HG03442 (cell line): ENCODE data around the gene APOBEC3B.
"Not testable (repeated sequence)": the region's sequence is repeated elsewhere in the genome, so short reads cannot be mapped to it uniquely, and the experiment has no call there.

Experiments
- ATAC-seq: cut with Tn5 transposase; IDR thresholded peaks from one replicate; pipeline ENCODE4 v1.9.1; 2021; ENCODE audit warnings: mild to moderate bottlenecking, moderate library complexity; ENCODE audit not compliant: unreplicated experiment

The APOBEC3B gene

GRCh38 chr22:38950527-38951295 is 31.4 kb upstream of the APOBEC3B start:
- no peak for ATAC-seq

- ATAC-seq, result no peak
These were observed 30.4 kb upstream of the APOBEC3B start for GRCh38 chr22:38951734-38952133.

- ATAC-seq, result no peak
These were observed 29.7 kb upstream of the APOBEC3B start for GRCh38 chr22:38952281-38952993.

- ATAC-seq, result no peak
These were observed 29.1 kb upstream of the APOBEC3B start for GRCh38 chr22:38953091-38953490.

- peak; percentile 76 for ATAC-seq
These were observed 28.4 kb upstream of the APOBEC3B start for GRCh38 chr22:38953577-38954413.

GRCh38 chr22:38954414-38955043 is 27.6 kb upstream of the APOBEC3B start:
- ATAC-seq, result no peak

- ATAC-seq, result no peak
These were observed 26.8 kb upstream of the APOBEC3B start for GRCh38 chr22:38955250-38955905.

GRCh38 chr22:38955926-38956325 is 26.2 kb upstream of the APOBEC3B start:
- ATAC-seq, result no peak

GRCh38 chr22:38956551-38956950 is 25.6 kb upstream of the APOBEC3B start:
- no peak for ATAC-seq

GRCh38 chr22:38957046-38957770 is 24.9 kb upstream of the APOBEC3B start, which contains the start of gene APOBEC3A:
TSS of gene APOBEC3A (plus strand) at chr22:38957609. CDS start at chr22:38957692, 83 bp downstream.
- no peak for ATAC-seq

GRCh38 chr22:38957808-38958650 is 24.1 kb upstream of the APOBEC3B start:
- ATAC-seq, result no peak

- ATAC-seq, result not testable (repeated sequence)
These were observed 23.6 kb upstream of the APOBEC3B start for GRCh38 chr22:38958651-38958943.

GRCh38 chr22:38959590-38959989 is 22.6 kb upstream of the APOBEC3B start:
- no peak for ATAC-seq

GRCh38 chr22:38960673-38961072 is 21.5 kb upstream of the APOBEC3B start:
- not testable (repeated sequence) for ATAC-seq

GRCh38 chr22:38963291-38963738 is 18.8 kb upstream of the APOBEC3B start:
- ATAC-seq, result not testable (repeated sequence)

- ATAC-seq, result no peak
These were observed 18.3 kb upstream of the APOBEC3B start for GRCh38 chr22:38963872-38964271.

GRCh38 chr22:38964306-38964705 is 17.8 kb upstream of the APOBEC3B start:
- ATAC-seq, result no peak

GRCh38 chr22:38964989-38965388 is 17.2 kb upstream of the APOBEC3B start:
- ATAC-seq, result no peak
